ENCODE data around the gene CHD1. TPM values are rescaled to one million over a fixed set of nuclear protein-coding genes. Genes with fewer than 3 reads are reported as not detected.

Gene CHD1
- total and polyA plus RNA-seq, 2 donors (not counting 1 experiment from before 2014, with no cell fraction given) = 18.2 to 48.4 TPM

DNA sequence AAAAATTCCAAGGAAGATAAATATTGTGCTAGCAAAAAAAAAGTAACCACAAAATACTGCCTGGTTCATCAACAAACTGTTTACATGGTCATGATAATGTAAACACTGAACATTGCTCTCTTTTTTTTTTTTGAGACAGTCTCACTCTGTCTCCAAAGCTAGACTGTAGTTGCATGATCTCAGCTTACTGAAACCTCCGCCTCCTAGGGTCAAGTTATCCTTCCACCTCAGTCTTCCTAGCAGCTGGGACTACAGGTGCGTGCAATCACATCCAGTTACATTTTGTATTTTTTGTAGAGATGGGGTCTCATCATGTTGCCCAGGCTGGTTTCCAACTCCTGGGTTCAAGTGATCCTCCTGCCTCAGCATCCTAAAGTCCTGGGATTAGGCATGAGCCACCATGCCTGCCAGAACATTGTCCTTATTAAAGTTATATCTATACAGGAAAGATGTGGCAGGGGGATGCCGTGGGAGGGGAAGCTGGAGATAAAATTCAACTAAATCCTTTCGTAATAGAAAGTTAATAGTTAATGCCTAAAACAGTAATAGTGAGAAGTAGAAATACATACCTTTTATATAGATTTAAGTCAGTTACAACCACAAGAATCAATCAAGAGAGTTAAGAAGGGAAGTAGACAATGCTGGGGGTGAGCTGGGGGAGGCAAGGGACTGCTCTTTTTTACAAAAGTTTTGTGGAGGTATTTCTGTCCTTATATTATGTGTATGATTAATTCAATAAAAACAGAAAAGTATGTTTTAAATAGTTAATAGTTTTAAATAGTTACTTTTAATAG is 103.0 kb downstream of the CHD1 start:
- H3K4me2 ChIP-seq (ENCODE audit: extremely low read depth, insufficient read depth, low read length) = no peak overlapping the region
- H3K27me3 ChIP-seq (ENCODE audit: control insufficient read depth, insufficient read depth, low read length) = no peaks in the 10 kb centered on the region
- H3K36me3 ChIP-seq (ENCODE audit: control insufficient read depth, insufficient read depth, low read length) = no peaks in the 10 kb centered on the region
- H3K9ac ChIP-seq (ENCODE audit: insufficient read depth, low read length) = no peak overlapping the region
- no peaks in the 10 kb centered on the region for H3K9me3 ChIP-seq (ENCODE audit: control insufficient read depth, insufficient read depth, low read depth, low read length)
- H3K27ac ChIP-seq (ENCODE audit: insufficient read depth, low read length) = no peak overlapping the region
- H4K20me1 ChIP-seq (ENCODE audit: control insufficient read depth, extremely low read depth, insufficient read depth, low read length) = no peaks in the 10 kb centered on the region
- H2AFZ ChIP-seq (ENCODE audit: low read length) = no peak overlapping the region
- no peak for DNase-seq (ENCODE audit: low read depth in 2 of 2)
- no peak overlapping the region for H3K4me3 ChIP-seq (replicated peaks in 1 of 4; ENCODE audit: control extremely low read depth in 1 of 4, insufficient read depth in 1 of 4, low read depth in 3 of 4, low read length in 4 of 4)
- no peaks in the 10 kb centered on the region for H3K4me1 ChIP-seq (ENCODE audit: control insufficient read depth, extremely low read depth, insufficient read depth, low read length)
- no peaks in the 10 kb centered on the region for H3K79me2 ChIP-seq (ENCODE audit: control insufficient read depth, insufficient read depth, low read length)
- TF ChIP-seq EZH2 (IDR thresholded peaks at IDR 0.05; ENCODE audit: low read length, missing control alignments) (no peak), CTCF (conservative IDR thresholded peaks at IDR 0.05 in 1 of 2, IDR thresholded peaks at IDR 0.05 in 1 of 2; ENCODE audit: low read depth in 1 of 2, low read length in 2 of 2) (no peak)

- Histone ChIP-seq H3K4me3 (replicated peaks in 1 of 4; ENCODE audit: control extremely low read depth in 1 of 4, insufficient read depth in 1 of 4, low read depth in 3 of 4, low read length in 4 of 4) (no peak overlapping the region), H3K27me3 (ENCODE audit: control insufficient read depth, insufficient read depth, low read length) (no peaks in the 10 kb centered on the region), H2AFZ (ENCODE audit: low read length) (no peak overlapping the region), H3K4me1 (ENCODE audit: control insufficient read depth, extremely low read depth, insufficient read depth, low read length) (no peaks in the 10 kb centered on the region), H3K4me2 (ENCODE audit: extremely low read depth, insufficient read depth, low read length) (no peak overlapping the region), H3K27ac (ENCODE audit: insufficient read depth, low read length) (no peak overlapping the region), H3K79me2 (ENCODE audit: control insufficient read depth, insufficient read depth, low read length) (no peaks in the 10 kb centered on the region), H3K9ac (ENCODE audit: insufficient read depth, low read length) (no peak overlapping the region), H4K20me1 (ENCODE audit: control insufficient read depth, extremely low read depth, insufficient read depth, low read length) (no peaks in the 10 kb centered on the region), H3K36me3 (ENCODE audit: control insufficient read depth, insufficient read depth, low read length) (no peaks in the 10 kb centered on the region), H3K9me3 (ENCODE audit: control insufficient read depth, insufficient read depth, low read depth, low read length) (no peaks in the 10 kb centered on the region)
- TF ChIP-seq EZH2 (IDR thresholded peaks at IDR 0.05; ENCODE audit: low read length, missing control alignments) (no peak), CTCF (conservative IDR thresholded peaks at IDR 0.05 in 1 of 2, IDR thresholded peaks at IDR 0.05 in 1 of 2; ENCODE audit: low read depth in 1 of 2, low read length in 2 of 2) (no peak)
- peak in 1 of 2 donors; percentile 14 for DNase-seq (ENCODE audit: low read depth in 2 of 2)
Observed at GRCh38 chr5:98816582-98817222, 112.1 kb downstream of the CHD1 start.

- TF ChIP-seq EZH2 (IDR thresholded peaks at IDR 0.05; ENCODE audit: low read length, missing control alignments) (no peak), CTCF (conservative IDR thresholded peaks at IDR 0.05 in 1 of 2, IDR thresholded peaks at IDR 0.05 in 1 of 2; ENCODE audit: low read depth in 1 of 2, low read length in 2 of 2) (no peak)
- Histone ChIP-seq H3K4me3 (replicated peaks in 1 of 4; ENCODE audit: control extremely low read depth in 1 of 4, insufficient read depth in 1 of 4, low read depth in 3 of 4, low read length in 4 of 4) (no peak overlapping the region), H3K27me3 (ENCODE audit: control insufficient read depth, insufficient read depth, low read length) (no peaks in the 10 kb centered on the region), H3K36me3 (ENCODE audit: control insufficient read depth, insufficient read depth, low read length) (no peaks in the 10 kb centered on the region), H3K9me3 (ENCODE audit: control insufficient read depth, insufficient read depth, low read depth, low read length) (no peaks in the 10 kb centered on the region), H4K20me1 (ENCODE audit: control insufficient read depth, extremely low read depth, insufficient read depth, low read length) (no peaks in the 10 kb centered on the region), H3K4me2 (ENCODE audit: extremely low read depth, insufficient read depth, low read length) (no peak overlapping the region), H3K4me1 (ENCODE audit: control insufficient read depth, extremely low read depth, insufficient read depth, low read length) (no peaks in the 10 kb centered on the region), H3K9ac (ENCODE audit: insufficient read depth, low read length) (no peak overlapping the region), H3K79me2 (ENCODE audit: control insufficient read depth, insufficient read depth, low read length) (no peaks in the 10 kb centered on the region), H3K27ac (ENCODE audit: insufficient read depth, low read length) (no peak overlapping the region), H2AFZ (ENCODE audit: low read length) (no peak overlapping the region)
- DNase-seq (ENCODE audit: low read depth in 2 of 2) = no peak
Observed at GRCh38 chr5:98813755-98814154, 115.1 kb downstream of the CHD1 start.
